HPDE6-E6E7 (cell line): ENCODE results near the gene HNRNPH1.

ENCODE experiments used
- DNase-seq: peaks from one replicate; pipeline ENCODE4 v3.0.0; 2011; ENCODE audit warnings: missing footprints; ENCODE audit errors: extremely low spot score

Gene HNRNPH1

GRCh38 chr5:179606071-179606909 is 17.2 kb downstream of the HNRNPH1 start:
- no peak for DNase-seq

DNA sequence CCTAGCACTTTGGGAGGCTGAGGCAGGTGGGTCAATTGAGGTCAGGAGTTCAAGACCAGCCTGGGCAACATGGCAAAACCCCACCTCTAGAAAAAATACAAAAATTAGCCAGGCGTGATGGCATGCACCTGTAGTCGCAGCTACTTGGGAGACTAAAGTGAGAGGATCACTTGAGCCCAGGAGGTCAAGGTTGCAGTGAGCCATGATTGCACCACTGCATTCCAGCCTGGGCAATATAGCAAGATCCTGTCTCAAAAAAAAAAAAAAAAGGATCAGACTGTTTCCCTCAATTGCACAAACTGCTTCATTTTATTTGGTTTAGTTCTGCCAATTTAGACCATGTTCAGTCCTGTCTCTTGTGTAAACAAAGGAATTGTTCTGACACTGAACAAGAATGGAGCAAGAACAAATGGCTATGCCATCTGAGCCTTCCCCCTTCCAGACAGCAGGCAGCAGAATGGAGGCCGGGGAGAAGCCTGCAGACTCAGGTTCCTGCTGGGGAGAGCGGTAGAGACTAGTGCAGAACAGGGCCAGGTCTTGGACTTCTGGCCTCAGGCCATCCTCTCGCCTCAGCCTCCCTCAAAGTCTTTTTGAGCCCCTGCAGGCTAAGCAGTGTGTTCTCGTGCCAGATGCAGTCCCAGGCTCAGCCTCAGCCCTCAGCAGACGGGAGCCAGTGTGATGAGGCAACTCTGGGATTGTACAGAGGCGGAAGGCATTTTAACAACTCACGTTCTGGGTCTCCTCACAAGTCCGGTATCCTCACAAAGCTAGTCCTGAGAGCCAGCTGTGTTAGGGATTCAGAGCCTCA is 18.2 kb downstream of the HNRNPH1 start:
- no peak for DNase-seq

- DNase-seq: no peak
Observed at GRCh38 chr5:179603308-179603707, 20.2 kb downstream of the HNRNPH1 start.

DNA sequence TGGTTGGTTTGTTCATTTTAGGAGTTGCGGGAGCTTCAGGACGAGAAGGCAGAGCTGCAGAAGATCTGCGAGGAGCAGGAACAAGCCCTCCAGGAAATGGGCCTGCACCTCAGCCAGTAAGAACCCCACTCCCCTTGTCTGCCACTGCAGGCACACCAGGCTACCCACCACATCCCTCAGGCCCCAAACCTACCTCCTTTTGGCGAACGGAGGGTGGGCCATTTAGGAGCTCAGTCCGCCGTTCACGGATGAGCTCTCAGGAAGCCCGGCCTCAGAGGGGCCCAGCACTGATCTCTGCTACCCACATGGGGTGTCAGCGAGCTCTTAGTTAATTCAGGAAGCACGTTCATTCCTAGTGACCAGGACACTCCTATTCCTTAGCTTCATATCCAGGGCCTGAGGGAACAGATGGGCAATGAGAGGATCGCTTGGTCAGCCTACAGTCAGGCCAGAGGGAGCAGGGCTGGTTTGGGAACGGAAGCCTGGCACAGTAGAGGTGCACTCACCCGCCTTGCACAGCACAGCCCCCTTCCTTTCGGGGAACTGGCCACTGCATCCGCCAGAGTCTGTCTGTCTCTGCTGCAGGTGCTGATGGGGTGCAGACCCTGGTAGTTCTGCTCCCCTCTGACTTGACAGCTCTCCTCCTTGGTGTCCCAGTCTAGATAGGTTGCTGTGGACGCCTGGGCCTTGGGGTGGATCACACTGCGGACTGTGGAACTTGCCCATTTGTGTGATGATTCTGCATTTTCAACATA is 21.4 kb downstream of the HNRNPH1 start:
- no peak for DNase-seq

DNA sequence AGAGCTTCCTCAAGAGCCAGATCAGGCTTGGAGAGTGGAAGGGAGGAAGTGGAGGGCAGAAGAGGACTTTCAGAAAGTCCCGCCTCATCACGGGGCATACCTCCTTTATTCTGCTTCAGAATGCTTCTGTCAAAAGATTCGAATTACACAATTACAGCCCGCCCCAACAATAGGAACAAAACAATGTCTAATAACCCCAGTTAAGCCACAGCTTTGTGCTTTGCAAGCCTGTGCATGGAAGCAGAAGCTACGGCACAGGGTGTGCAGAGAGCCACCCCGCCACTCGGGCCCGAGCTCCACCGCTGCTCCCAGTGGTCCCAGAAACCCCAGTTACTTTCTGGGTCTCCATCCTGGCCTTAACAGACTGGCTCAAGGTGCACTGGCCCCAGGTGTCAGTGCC is 23.5 kb downstream of the HNRNPH1 start:
- no peak for DNase-seq

- DNase-seq: no peak
Observed at GRCh38 chr5:179599566-179599965, 23.9 kb downstream of the HNRNPH1 start.

DNA sequence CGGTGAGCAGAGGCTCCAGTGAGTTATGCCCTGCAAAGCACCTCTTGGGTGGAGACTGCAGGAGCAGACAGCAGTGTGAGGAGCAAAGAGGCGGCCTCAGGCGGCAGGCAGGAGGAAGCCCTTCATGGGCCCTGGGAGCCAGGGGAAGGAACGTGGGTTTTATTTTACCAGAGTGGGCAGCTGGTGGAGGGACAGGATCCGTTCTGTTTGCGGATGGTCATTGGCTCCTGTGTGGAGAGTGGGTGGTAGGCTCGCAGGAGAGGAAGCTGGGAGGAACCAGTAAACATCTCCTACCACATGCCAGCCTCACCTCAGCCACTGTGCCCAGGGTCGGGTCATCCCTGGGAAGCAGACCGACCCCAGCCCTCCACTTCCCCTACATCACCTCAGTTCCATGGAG is 24.4 kb downstream of the HNRNPH1 start:
- DNase-seq: no peak

GRCh38 chr5:179596421-179596820 is 27.1 kb downstream of the HNRNPH1 start:
- no peak for DNase-seq

DNA sequence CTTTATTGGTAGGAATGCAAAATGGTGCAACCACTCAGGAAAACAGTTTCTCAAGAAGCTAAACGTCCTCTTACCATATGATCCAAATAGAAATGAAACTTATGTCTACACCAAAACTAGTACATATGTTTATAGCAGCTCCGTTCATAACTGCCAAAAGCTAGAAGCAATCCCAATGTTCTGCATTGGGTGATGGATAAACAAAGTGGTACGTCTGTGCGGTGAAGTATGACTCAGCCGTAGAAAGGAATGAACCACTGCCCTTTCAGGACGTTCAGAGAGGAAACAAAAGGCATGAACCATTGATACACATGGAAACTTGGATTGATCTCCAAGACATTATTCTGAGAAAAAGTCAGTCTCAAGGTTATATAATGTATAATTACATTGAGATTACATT is 27.6 kb downstream of the HNRNPH1 start:
- DNase-seq: no peak

GRCh38 chr5:179588166-179588565 is 35.3 kb downstream of the HNRNPH1 start:
- no peak for DNase-seq

- DNase-seq: no peak
Observed at GRCh38 chr5:179585941-179586401, 37.5 kb downstream of the HNRNPH1 start.

DNA sequence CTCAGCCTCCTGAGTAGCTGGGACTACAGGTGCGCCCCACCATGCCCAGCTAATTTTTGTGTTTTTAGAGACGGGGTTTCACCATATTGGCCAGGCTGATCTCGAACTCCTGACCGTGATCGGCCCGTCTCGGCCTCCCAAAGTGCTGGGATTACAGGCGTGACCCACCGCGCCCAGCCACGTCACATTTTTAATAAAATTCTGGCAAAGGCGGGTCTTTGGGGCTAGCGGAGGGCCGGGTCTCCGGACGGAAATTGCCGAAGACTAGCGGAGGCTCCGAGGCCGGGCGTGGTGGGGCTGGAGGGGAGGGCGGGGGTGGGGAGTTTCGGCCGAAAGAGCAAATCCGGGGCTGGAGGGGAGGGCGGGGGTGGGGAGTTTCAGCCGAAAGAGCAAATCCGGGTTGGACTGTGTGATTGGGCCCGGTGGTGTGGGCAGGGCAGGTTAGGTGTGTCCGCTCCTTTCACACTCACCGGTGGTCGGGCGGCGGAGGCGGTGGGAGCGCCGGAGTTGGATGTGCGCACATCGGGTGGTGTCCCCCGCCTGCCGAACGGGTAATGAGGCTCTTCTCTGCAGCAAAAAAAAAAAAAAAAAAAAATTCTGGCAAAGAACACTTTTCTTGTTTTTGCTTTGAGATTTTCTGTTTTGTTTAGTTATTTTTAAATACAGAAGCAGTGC is 46.0 kb downstream of the HNRNPH1 start:
- no peak for DNase-seq

GRCh38 chr5:179572386-179572785 is 51.1 kb downstream of the HNRNPH1 start:
- no peak for DNase-seq

DNA sequence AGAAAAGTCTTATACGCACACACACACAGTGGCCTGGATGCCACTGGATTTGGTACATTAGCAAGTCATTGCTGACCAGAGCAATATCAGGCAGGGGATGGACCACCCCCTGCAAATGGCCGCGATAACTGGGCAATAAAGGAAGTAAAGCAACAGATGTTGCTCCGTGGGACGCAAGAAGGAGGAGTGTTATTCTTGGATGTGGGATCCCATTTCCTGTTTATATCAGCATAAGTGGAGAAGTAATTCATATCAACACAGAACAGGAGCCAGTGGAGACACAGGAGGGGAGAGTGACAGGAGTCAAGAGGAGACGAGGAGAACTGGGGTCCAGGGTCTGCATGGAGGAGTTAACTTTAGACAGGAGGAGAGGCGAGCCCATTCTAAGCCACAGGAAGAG is 54.8 kb downstream of the HNRNPH1 start:
- no peak for DNase-seq

DNA sequence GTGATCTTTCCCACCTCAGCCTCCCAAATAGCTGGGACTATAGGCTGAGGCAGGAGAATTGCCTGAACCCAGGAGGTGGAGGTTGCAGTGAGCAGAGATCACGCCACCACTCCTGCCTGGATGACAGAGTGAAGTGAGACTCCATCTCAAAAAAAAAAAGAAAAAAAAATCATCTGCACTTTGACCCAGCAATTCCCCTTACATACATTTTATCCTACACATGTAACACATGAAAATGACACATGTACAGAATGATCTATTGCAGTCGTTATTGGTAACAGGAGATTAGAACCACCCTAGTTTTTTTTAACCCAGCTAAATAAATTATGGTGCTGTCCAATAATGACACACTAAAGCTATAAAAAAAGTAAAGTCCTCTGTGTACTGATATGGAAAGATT is 58.9 kb downstream of the HNRNPH1 start:
- no peak for DNase-seq
